A549 (cell line): ENCODE results near the gene SDC1. TPM values are rescaled to one million over a fixed set of nuclear protein-coding genes. Genes with fewer than 3 reads are reported as not detected.

ENCODE experiments used
- ATAC-seq, 2 experiments: fragments of 200-7000 bp in 1 of 2; fragments of >200 bp in 1 of 2; cut with Nextera tagmentation in 1 of 2; cut with Tn5 transposase in 1 of 2; 3 replicates each; pipeline versions ENCODE4 v1.8.0 to v1.9.1; 2018 to 2020; ENCODE audit warnings: mild to moderate bottlenecking in 1 of 2, moderate library complexity in 1 of 2
- CTCF ChIA-PET: fragments of 300-600 bp; sonication (Branson Sonifier 250); formaldehyde crosslinking; extraction: SDS; loops from one replicate; lab custom pipeline; 2021; ENCODE audit warnings: antibody characterized with exemption, inconsistent platforms; lab: Yijun Ruan, JAX
- POLR2A ChIA-PET: fragments of 350-600 bp; formaldehyde crosslinking; extraction: SDS; loops from one replicate; lab custom pipeline; 2021; ENCODE audit warnings: antibody characterized with exemption, inconsistent platforms; lab: Yijun Ruan, JAX
- DNase-seq, 2 experiments: peaks; one replicate each; pipeline versions ENCODE4 v3.0.0 to v3.0.0-alpha.2; 2011 to 2016; ENCODE audit warnings: low read depth in 1 of 2, low spot score in 1 of 2
- FAIRE-seq: peaks from 2 replicates; lab custom pipeline; 2011; peaks lifted over from hg19 to GRCh38; lab: Jason Lieb, UNC
- H3K27ac ChIP-seq, 2 experiments: fragments of >200 bp; sonication (Bioruptor Twin); formaldehyde crosslinking; 3 replicates each; pipeline ENCODE4 v1.5.1; 2016 to 2017
- H3K4me1 ChIP-seq: fragments of >200 bp; sonication (Bioruptor Twin); formaldehyde crosslinking; 3 replicates; pipeline ENCODE4 v1.6.1; 2016
- H3K4me2 ChIP-seq: fragments of >200 bp; sonication (Bioruptor Twin); formaldehyde crosslinking; 3 replicates; pipeline ENCODE4 v1.6.1; 2016
- H3K4me3 ChIP-seq: fragments of >200 bp; sonication (Bioruptor Twin); formaldehyde crosslinking; 3 replicates; pipeline ENCODE4 v1.5.1; 2016
- H3K9me3 ChIP-seq: fragments of >200 bp; sonication (Bioruptor Twin); formaldehyde crosslinking; 3 replicates; pipeline ENCODE4 v1.6.1; 2016
- ATOH8 ChIP-seq: fragments of 250-450 bp; sonication (Bioruptor Pico); IDR thresholded peaks from 2 replicates; pipeline ENCODE4 v1.5.0; 2020; ENCODE audit warnings: low read depth, mild to moderate bottlenecking, moderate library complexity
- CEBPB ChIP-seq, 2 experiments: fragments of >200 bp in 1 of 2; sonication (Bioruptor Twin) in 1 of 2; formaldehyde crosslinking in 1 of 2; IDR thresholded peaks; 2 replicates each; pipeline ENCODE4 v1.6.1; 2012 to 2016
- E2F6 ChIP-seq: IDR thresholded peaks from 2 replicates; pipeline ENCODE4 v1.6.1; 2012; ENCODE audit warnings: low read depth, borderline replicate concordance
- EHF ChIP-seq: fragments of 250-450 bp; sonication (Bioruptor Pico); IDR thresholded peaks from 2 replicates; pipeline ENCODE4 v1.5.0; 2020; ENCODE audit warnings: mild to moderate bottlenecking
- EP300 ChIP-seq, 2 experiments: fragments of >200 bp; sonication (Bioruptor Twin); formaldehyde crosslinking; IDR thresholded peaks; 2 replicates in 1 of 2; 3 replicates in 1 of 2; pipeline ENCODE4 v1.6.1; 2016 to 2017
- FOSL2 ChIP-seq, 2 experiments: fragments of 450-650 bp in 1 of 2; fragments of >200 bp in 1 of 2; sonication (Bioruptor Twin) in 1 of 2; formaldehyde crosslinking; IDR thresholded peaks; 2 replicates each; pipeline versions ENCODE4 v1.5.0 to v1.6.1; 2016 to 2020; ENCODE audit warnings: mild to moderate bottlenecking in 1 of 2, moderate library complexity in 1 of 2
- GATA3 ChIP-seq: IDR thresholded peaks from 2 replicates; pipeline ENCODE4 v1.6.1; 2012; ENCODE audit warnings: borderline replicate concordance
- HOXB13 ChIP-seq: fragments of 250-450 bp; sonication (Bioruptor Pico); IDR thresholded peaks from 2 replicates; pipeline ENCODE4 v1.5.0; 2020; ENCODE audit warnings: low read depth, mild to moderate bottlenecking, moderate library complexity
- HOXB5 ChIP-seq: fragments of 250-450 bp; sonication (Bioruptor Pico); IDR thresholded peaks from 2 replicates; pipeline ENCODE4 v1.5.0; 2020; ENCODE audit warnings: mild to moderate bottlenecking, moderate library complexity
- JUN ChIP-seq, 2 experiments: fragments of >200 bp; sonication (Bioruptor Twin); formaldehyde crosslinking; IDR thresholded peaks; 2 replicates in 1 of 2; 3 replicates in 1 of 2; pipeline ENCODE4 v1.6.1; 2016 to 2017
- JUNB ChIP-seq: fragments of >200 bp; sonication (Bioruptor Twin); formaldehyde crosslinking; IDR thresholded peaks from 2 replicates; pipeline ENCODE4 v1.6.1; 2016
- KDM1A ChIP-seq: fragments of 200-600 bp; sonication (generic); IDR thresholded peaks from 2 replicates; pipeline ENCODE4 v1.6.1; 2016; ENCODE audit warnings: low read depth, mild to moderate bottlenecking
- KDM5A ChIP-seq: fragments of 200-600 bp; sonication (generic); IDR thresholded peaks from 2 replicates; pipeline ENCODE4 v1.6.1; 2016; ENCODE audit warnings: antibody characterized with exemption, mild to moderate bottlenecking
- MAFK ChIP-seq: fragments of 450-650 bp; IDR thresholded peaks from 2 replicates; pipeline ENCODE4 v1.6.1; 2014; ENCODE audit not compliant: partially characterized antibody
- MAZ ChIP-seq: fragments of 150-350 bp; IDR thresholded peaks from 2 replicates; pipeline ENCODE4 v1.6.1; 2014; ENCODE audit warnings: antibody characterized with exemption, low read depth, low read length, borderline replicate concordance
- MYC ChIP-seq: IDR thresholded peaks from 2 replicates; pipeline ENCODE4 v1.6.1; 2012; ENCODE audit warnings: mild to moderate bottlenecking, inconsistent platforms, low read length, improper control_type of control experiment, borderline replicate concordance
- NPAS2 ChIP-seq: fragments of 250-450 bp; sonication (Bioruptor Pico); IDR thresholded peaks from 2 replicates; pipeline ENCODE4 v1.8.0; 2022; ENCODE audit warnings: mild to moderate bottlenecking, moderate library complexity, borderline replicate concordance
- POLR2A ChIP-seq: IDR thresholded peaks from 2 replicates; pipeline ENCODE4 v1.6.1; 2012; ENCODE audit warnings: mild to moderate bottlenecking, low read length
- RAD21 ChIP-seq, 2 experiments: fragments of >200 bp in 1 of 2; sonication (Bioruptor Twin) in 1 of 2; formaldehyde crosslinking in 1 of 2; IDR thresholded peaks in 1 of 2; conservative IDR thresholded peaks in 1 of 2; 2 replicates in 1 of 2; 3 replicates in 1 of 2; pipeline ENCODE4 v1.6.1; 2012 to 2018; ENCODE audit warnings: inconsistent platforms in 1 of 2
- RARB ChIP-seq: fragments of 250-450 bp; sonication (Bioruptor Pico); IDR thresholded peaks from 2 replicates; pipeline ENCODE4 v1.8.0; 2021; ENCODE audit warnings: mild to moderate bottlenecking, moderate library complexity
- RNF2 ChIP-seq: fragments of 200-600 bp; sonication (generic); IDR thresholded peaks from 2 replicates; pipeline ENCODE4 v1.6.1; 2016; ENCODE audit warnings: low read depth, mild to moderate bottlenecking, antibody characterized with exemption, moderate library complexity, borderline replicate concordance
- SMC3 ChIP-seq: fragments of >200 bp; sonication (Bioruptor Twin); formaldehyde crosslinking; IDR thresholded peaks from 3 replicates; pipeline ENCODE4 v1.6.1; 2018; ENCODE audit warnings: inconsistent platforms
- SREBF2 ChIP-seq: fragments of 450-650 bp; IDR thresholded peaks from 2 replicates; pipeline ENCODE4 v1.6.1; 2014; ENCODE audit warnings: mild to moderate bottlenecking, moderate library complexity
- TP53 ChIP-seq: fragments of 250-450 bp; sonication (Bioruptor Pico); IDR thresholded peaks from 2 replicates; pipeline ENCODE4 v1.5.0; 2021; ENCODE audit warnings: mild to moderate bottlenecking, moderate library complexity
- ZC3H11A ChIP-seq: fragments of 450-650 bp; IDR thresholded peaks from 2 replicates; pipeline ENCODE4 v1.6.1; 2014; ENCODE audit warnings: antibody characterized with exemption, mild to moderate bottlenecking
- ZFP36 ChIP-seq: fragments of 450-650 bp; IDR thresholded peaks from 2 replicates; pipeline ENCODE4 v1.6.1; 2014; ENCODE audit warnings: borderline replicate concordance; ENCODE audit not compliant: partially characterized antibody
- ZNF302 ChIP-seq: fragments of 250-450 bp; sonication (Bioruptor Pico); IDR thresholded peaks from 2 replicates; pipeline ENCODE4 v1.9.0; 2021; ENCODE audit warnings: inconsistent platforms, mild to moderate bottlenecking, moderate library complexity
- WGBS: methylation state at CpG from one replicate; pipeline ENCODE4 v1.1.6; 2017; ENCODE audit errors: missing lambda C conversion rate; 5-methylcytosine and 5-hydroxymethylcytosine counted together
- polyA plus RNA-seq, 4 experiments: library from polyadenylated mRNA; depleted of rRNA in 3 of 4; stranded (reverse); fragments of >200 nt; fragmentation: RNase III in 1 of 4; extraction: RNeasy Plus Mini Kit Qiagen cat#74134 plus additional on column Dnase treatment in 1 of 4; gene quantifications; 2 replicates in 3 of 4; 3 replicates in 1 of 4; pipeline ENCODE4 v1.2.3, GENCODE V29; 2011 to 2017
- TF ChIP-seq, protein P1 (sequence below): IDR thresholded peaks from 2 replicates; pipeline ENCODE4 v1.6.1; 2012
- TF ChIP-seq, protein P2 (sequence below): fragments of >200 bp; sonication (Bioruptor Twin); formaldehyde crosslinking; IDR thresholded peaks from 3 replicates; pipeline ENCODE4 v1.6.1; 2016
- TF ChIP-seq, protein P3 (sequence below): IDR thresholded peaks from 2 replicates; pipeline ENCODE4 v1.6.1; 2012

The SDC1 gene
- polyA plus RNA-seq, 2 of the 4 experiments (the other 2 are of a cell fraction), result 116 to 171 TPM

DNA sequence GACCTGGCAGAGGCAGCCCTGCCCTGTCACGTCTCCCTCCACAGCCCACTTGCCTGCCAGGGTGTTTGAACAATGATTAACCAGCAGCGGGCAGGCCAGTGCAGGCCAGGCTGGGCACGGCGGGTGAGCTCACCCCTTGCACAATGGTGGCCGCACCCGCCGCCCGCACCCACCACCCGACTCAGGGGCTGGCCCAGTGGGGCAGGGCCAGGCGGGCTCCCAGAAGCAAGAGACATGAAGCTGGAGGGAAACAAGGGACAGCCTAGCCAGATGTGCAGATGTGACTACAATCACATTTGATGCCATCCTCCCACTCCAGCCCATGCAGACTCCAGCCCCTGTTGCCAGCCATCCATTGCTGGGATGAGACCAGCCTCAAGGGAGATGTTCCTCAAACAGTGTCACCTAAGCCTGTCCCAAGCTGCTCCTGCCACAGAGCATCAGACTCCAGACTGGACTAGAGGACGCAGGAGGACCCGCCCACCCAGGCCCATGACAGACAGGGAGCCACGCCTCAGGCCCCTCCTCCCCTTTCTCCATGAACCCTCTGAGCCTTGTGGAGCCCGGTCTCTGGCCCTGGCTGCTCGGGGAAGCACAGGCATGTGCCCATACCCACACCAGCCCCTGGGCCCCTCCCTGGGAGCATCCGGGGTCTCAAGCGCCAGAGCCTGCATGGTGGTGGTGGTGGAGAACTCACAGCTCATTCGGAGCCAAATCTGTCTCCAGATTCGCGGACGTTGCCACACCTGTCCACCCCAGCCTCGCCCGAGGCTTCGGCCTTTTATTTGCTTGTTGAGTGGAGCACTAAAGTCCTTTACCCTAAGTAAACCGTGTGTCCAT lies 45.0 kb downstream of the SDC1 start:
- no peaks in the 10 kb centered on the region for H3K9me3 ChIP-seq
- no peak for FAIRE-seq
- H3K27ac ChIP-seq, result peak overlapping the region; percentile 90 to 98
- H3K4me2 ChIP-seq, result peak overlapping the region; percentile 77
- ChIA-PET CTCF (interaction anchor here (0.6 to 12.5 kb wide), 25 partner anchors 10 to 847 kb away, joined by 3 to 115 read pairs (median 7); partner anchors contain the start of gene SDC1), POLR2A (interaction anchor here (0.6 to 2.2 kb wide), 8 partner anchors 9 to 146 kb away, joined by 3 to 15 read pairs (median 8); partner anchors contain the start of gene SDC1)
- ATAC-seq, result peak; percentile 73 to 85
- TF ChIP-seq KDM5A (no peak), FOSL2 (IDR thresholded peaks at IDR 0.05) (no peak), FOSL2 (CRISPR knock-in tag; IDR thresholded peaks at IDR 0.05) (peak; percentile 79), POLR2A (peak; percentile 57), E2F6 (peak; percentile 34), ZFP36 (no peak), ATOH8 (CRISPR knock-in tag) (peak; percentile 82; the same call in 1 of the 2 replicates), KDM1A (no peak), CEBPB (IDR thresholded peaks at IDR 0.05) (peak; percentile 93 to 94), RARB (CRISPR knock-in tag) (0 out of 2 replicates have a peak, but pooled peaks have one; percentile 24), EP300 (IDR thresholded peaks at IDR 0.05) (peak in 1 of 2 experiments; percentile 40; a peak in 1 of 5 replicates), JUN (IDR thresholded peaks at IDR 0.05) (peak; percentile 79 to 93), SREBF2 (no peak), RNF2 (no peak), JUNB (0 out of 2 replicates have a peak, but pooled peaks have one; percentile 31), GATA3 (peak; percentile 28; the same call in 1 of the 2 replicates), NPAS2 (CRISPR knock-in tag) (no peak), SMC3 (peak; percentile 65), RAD21 (conservative IDR thresholded peaks at IDR 0.05 in 1 of 2, IDR thresholded peaks at IDR 0.05 in 1 of 2) (peak; percentile 39 to 65; a peak in 4 of 5 replicates), TP53 (CRISPR knock-in tag) (0 out of 2 replicates have a peak, but pooled peaks have one; percentile 64), ZC3H11A (no peak), HOXB5 (CRISPR knock-in tag) (0 out of 2 replicates have a peak, but pooled peaks have one; percentile 31), EHF (0 out of 2 replicates have a peak, but pooled peaks have one; percentile 67), HOXB13 (CRISPR knock-in tag) (no peak), MAFK (no peak), MYC (peak; percentile 48; the same call in 1 of the 2 replicates), MAZ (no peak), ZNF302 (no peak)
- TF ChIP-seq, protein P1, sequence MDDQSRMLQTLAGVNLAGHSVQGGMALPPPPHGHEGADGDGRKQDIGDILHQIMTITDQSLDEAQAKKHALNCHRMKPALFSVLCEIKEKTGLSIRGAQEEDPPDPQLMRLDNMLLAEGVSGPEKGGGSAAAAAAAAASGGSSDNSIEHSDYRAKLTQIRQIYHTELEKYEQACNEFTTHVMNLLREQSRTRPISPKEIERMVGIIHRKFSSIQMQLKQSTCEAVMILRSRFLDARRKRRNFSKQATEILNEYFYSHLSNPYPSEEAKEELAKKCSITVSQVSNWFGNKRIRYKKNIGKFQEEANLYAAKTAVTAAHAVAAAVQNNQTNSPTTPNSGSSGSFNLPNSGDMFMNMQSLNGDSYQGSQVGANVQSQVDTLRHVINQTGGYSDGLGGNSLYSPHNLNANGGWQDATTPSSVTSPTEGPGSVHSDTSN, result 0 out of 2 replicates have a peak, but pooled peaks have one; percentile 9
- TF ChIP-seq, protein P2, sequence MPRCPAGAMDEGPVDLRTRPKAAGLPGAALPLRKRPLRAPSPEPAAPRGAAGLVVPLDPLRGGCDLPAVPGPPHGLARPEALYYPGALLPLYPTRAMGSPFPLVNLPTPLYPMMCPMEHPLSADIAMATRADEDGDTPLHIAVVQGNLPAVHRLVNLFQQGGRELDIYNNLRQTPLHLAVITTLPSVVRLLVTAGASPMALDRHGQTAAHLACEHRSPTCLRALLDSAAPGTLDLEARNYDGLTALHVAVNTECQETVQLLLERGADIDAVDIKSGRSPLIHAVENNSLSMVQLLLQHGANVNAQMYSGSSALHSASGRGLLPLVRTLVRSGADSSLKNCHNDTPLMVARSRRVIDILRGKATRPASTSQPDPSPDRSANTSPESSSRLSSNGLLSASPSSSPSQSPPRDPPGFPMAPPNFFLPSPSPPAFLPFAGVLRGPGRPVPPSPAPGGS, result peak; percentile 36; the same call in 1 of the 3 replicates
- TF ChIP-seq, protein P3, sequence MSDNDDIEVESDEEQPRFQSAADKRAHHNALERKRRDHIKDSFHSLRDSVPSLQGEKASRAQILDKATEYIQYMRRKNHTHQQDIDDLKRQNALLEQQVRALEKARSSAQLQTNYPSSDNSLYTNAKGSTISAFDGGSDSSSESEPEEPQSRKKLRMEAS, result peak; percentile 74
- WGBS, result 8% methylated on average over 16 of the region's 25 CpGs
- no peak overlapping the region for H3K4me3 ChIP-seq
- peak; percentile 94 to 95 for DNase-seq
- peaks cover 67% of the 10 kb centered on the region for H3K4me1 ChIP-seq
